Activated CD4-positive, alpha-beta memory T cell treated with anti-CD3 and anti-CD28 coated beads for 36 hours (primary cell): ENCODE data around the gene SPRY4. TPM values are rescaled to one million over a fixed set of nuclear protein-coding genes. Genes with fewer than 3 reads are reported as not detected.
"Not testable (repeated sequence)": the region's sequence is repeated elsewhere in the genome, so short reads cannot be mapped to it uniquely, and the experiment has no call there.

Source experiments
- CTCF ChIA-PET: fragments of 350-600 bp; sonication (Branson Sonifier 250); formaldehyde crosslinking; loops from one replicate; lab custom pipeline; 2021; ENCODE audit warnings: antibody characterized with exemption, inconsistent platforms; lab: Charles Lee
- POLR2A ChIA-PET: fragments of 350-600 bp; sonication (Branson Sonifier 250); formaldehyde crosslinking; loops from one replicate; lab custom pipeline; 2021; ENCODE audit warnings: antibody characterized with exemption; lab: Charles Lee
- DNase-seq: peaks from one replicate; pipeline ENCODE4 v3.0.0-alpha.2; 2020
- H3K27ac Mint-ChIP-seq: one replicate; pipeline ENCODE4 v1.8.0; 2021; ENCODE audit warnings: mixed read lengths
- H3K27me3 Mint-ChIP-seq: one replicate; pipeline ENCODE4 v1.8.0; 2021; ENCODE audit warnings: mixed read lengths
- H3K36me3 Mint-ChIP-seq: one replicate; pipeline ENCODE4 v1.8.0; 2021; ENCODE audit warnings: mixed read lengths
- H3K4me1 Mint-ChIP-seq: one replicate; pipeline ENCODE4 v1.8.0; 2021; ENCODE audit warnings: low read depth, mixed read lengths
- H3K4me3 Mint-ChIP-seq: one replicate; pipeline ENCODE4 v1.8.0; 2021; ENCODE audit warnings: mild to moderate bottlenecking, mixed read lengths
- H3K9me3 Mint-ChIP-seq: one replicate; pipeline ENCODE4 v1.8.0; 2021; ENCODE audit warnings: mixed read lengths
- intact Hi-C: fragments of 100-400 bp; cut with micrococcal nuclease; formaldehyde crosslinking; loops from one replicate; pipeline ENCODE4 v1.15.1; 2023
- total RNA-seq, 2 experiments: library from RNA; stranded (reverse); gene quantifications; one replicate each; pipeline ENCODE4 v1.2.3, GENCODE V29; 2021

The SPRY4 gene, protein sequence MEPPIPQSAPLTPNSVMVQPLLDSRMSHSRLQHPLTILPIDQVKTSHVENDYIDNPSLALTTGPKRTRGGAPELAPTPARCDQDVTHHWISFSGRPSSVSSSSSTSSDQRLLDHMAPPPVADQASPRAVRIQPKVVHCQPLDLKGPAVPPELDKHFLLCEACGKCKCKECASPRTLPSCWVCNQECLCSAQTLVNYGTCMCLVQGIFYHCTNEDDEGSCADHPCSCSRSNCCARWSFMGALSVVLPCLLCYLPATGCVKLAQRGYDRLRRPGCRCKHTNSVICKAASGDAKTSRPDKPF
- total RNA-seq, result 1 to 10 TPM; 1.1 to 1.2 TPM

DNA sequence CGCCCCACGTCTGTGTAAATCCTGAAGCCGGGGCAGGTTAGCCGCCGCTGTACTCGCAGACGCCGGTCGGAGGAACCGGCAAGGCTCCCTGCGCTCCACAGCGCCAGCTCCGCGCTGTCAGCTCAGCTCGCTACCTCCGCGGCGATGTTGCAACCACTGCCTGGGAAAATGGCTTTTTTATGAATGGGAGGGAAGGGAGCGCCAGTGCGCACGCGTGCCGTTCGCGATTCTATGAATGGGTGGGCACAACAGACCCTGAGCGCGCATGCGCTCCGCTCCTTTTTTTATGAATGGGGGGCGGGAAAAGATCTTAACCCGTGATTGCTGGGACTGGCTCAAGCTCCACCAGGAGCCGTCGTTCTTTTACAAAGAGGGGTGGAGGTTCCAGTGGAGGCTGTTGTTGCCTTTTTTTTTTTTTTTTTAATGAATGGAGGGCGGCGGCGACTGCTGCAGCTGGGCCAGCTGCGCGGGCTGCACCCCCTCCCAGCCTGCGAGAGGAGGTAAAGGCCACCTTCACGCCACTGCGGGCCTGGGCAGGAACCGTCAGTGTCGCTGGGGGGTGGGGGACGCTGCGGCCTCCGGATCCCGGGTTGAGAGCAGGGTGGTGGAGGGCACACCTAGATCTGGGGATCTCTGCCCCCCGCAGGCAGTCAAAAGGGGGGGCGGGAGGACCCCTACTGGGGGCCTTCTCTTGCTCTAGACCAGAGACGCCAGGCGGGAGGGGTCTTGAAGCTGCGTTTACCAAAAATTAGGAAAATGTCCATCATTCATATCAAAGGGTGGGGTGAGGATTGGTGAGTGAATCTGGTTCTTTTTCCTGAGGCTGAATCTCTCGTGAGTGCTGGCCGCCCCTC, at the start of gene SPRY4:
Gene SPRY4 (minus strand): TSS at position 151 of the 854 bp plus-strand sequence. CDS start 9,913 bp downstream, outside the sequence.
- ChIA-PET POLR2A (interaction anchor here (0.6 to 1.3 kb wide), 2 partner anchors 32 to 86 kb away, joined by 3 to 4 read pairs; no protein-coding TSS in a partner anchor), CTCF (interaction anchor here (0.9 to 3.0 kb wide), 9 partner anchors 9 to 633 kb away, joined by 3 to 14 read pairs (median 4); no protein-coding TSS in a partner anchor)

DNA sequence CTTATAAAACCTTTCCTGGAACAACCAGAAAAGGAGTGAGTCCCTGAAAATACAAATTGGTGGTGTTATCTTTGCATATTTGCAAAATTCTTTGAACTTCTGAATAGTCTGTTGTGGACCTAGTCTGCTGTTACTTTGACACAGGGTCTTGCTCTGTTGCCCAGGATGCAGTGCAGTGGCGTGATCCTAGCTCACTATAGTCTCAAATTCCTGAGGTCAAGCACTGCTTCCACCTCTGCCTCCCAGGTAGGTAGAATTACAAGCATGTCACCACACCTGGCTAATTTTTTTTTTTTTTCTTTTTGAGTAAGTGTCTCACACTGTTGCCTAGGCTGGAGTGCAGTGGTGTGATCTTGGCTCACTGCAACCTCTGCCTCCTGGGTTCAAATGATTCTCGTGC, 43.7 kb upstream of the SPRY4 start:
- Mint-ChIP-seq H3K4me1 (peaks cover 6% of the 10 kb centered on the region), H3K4me3 (no peak overlapping the region), H3K27me3 (no peaks in the 10 kb centered on the region), H3K36me3 (no peaks in the 10 kb centered on the region), H3K9me3 (no peaks in the 10 kb centered on the region), H3K27ac (no peak overlapping the region)
- no peak for DNase-seq
- ChIA-PET CTCF (no interaction called here), POLR2A (no interaction called here)
- intact Hi-C loops, result no loop called here

More for the DNA sequence above, at the start of gene SPRY4:
- Mint-ChIP-seq H3K36me3 (no peaks in the 10 kb centered on the region), H3K9me3 (no peaks in the 10 kb centered on the region), H3K27me3 (peaks cover 48% of the 10 kb centered on the region), H3K27ac (no peak within 1 kb of the TSS), H3K4me1 (peaks cover 26% of the 10 kb centered on the region), H3K4me3 (peak within 1 kb of the TSS; percentile 78)
- DNase-seq, result peak; percentile 94
- intact Hi-C loops, result loop anchor here (1.0 to 10.0 kb wide), 6 partner anchors 32 to 310 kb away; partner anchors contain the start of gene GNPDA1

GRCh38 chr5:142366007-142366406, 41.2 kb upstream of the SPRY4 start:
- CTCF ChIA-PET, result no interaction called here

DNA sequence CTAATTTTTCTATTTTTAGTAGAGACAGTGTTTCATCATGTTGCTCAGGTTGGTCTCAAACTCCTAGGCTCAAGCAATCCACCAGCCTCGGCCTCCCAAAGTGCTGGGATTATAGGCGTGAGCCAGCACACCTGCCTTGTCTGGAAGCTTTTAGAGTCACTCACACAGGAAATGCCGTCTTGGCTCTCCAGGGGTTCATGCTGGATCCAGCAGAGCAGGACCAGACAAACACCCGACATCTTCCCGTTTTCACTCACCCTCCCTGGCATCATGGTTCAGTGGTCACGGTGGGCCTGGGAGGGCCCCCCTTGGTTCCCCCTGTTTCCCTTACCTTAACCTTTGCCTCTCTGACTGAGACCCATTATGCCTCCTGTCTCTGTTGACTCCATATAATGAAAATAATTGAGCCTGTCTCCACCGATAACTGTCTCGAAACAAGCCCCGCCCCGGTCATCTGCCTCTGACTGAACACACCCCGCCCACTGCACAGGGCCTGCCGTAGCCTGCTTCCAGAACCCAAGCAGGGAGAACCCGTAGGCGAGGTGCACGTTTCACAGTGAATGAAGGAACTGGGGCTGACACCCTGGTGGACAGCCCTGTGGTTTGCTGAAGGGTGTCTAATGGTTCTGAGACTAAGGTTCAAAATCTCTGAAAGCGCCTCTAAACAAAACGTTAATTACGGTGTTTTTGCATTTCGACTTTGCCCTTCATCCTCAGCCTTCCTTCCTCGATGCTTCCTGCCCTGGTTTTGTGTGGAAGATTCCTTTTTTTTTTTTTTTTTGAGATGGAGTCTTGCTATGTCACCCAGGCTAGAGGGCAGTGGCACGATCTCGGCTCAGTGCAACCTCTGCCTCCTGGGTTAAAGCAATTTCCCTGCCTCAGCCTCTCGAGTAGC, 39.7 kb upstream of the SPRY4 start:
- Mint-ChIP-seq H3K9me3 (no peaks in the 10 kb centered on the region), H3K36me3 (no peaks in the 10 kb centered on the region), H3K27ac (no peak overlapping the region), H3K27me3 (no peaks in the 10 kb centered on the region), H3K4me1 (peaks cover 23% of the 10 kb centered on the region), H3K4me3 (no peak overlapping the region)
- POLR2A ChIA-PET, result no interaction called here
- DNase-seq, result no peak
- intact Hi-C loops, result no loop called here
- CTCF ChIA-PET, result no interaction called here

More at GRCh38 chr5:142366007-142366406, 41.2 kb upstream of the SPRY4 start:
- no peaks in the 10 kb centered on the region for H3K36me3 Mint-ChIP-seq
- no peak overlapping the region for H3K27ac Mint-ChIP-seq
- no peak for DNase-seq
- no peak overlapping the region for H3K4me3 Mint-ChIP-seq
- H3K4me1 Mint-ChIP-seq, result peaks cover 9% of the 10 kb centered on the region
- H3K9me3 Mint-ChIP-seq, result no peaks in the 10 kb centered on the region
- intact Hi-C loops, result no loop called here
- no peaks in the 10 kb centered on the region for H3K27me3 Mint-ChIP-seq
- POLR2A ChIA-PET, result no interaction called here

- Mint-ChIP-seq H3K4me3 (no peak overlapping the region), H3K36me3 (no peaks in the 10 kb centered on the region), H3K27me3 (no peaks in the 10 kb centered on the region), H3K27ac (peak overlapping the region; percentile 43), H3K9me3 (no peaks in the 10 kb centered on the region), H3K4me1 (peaks cover 26% of the 10 kb centered on the region)
- no peak for DNase-seq
- intact Hi-C loops, result no loop called here
- ChIA-PET CTCF (no interaction called here), POLR2A (no interaction called here)
Observed at GRCh38 chr5:142363619-142363963, 38.8 kb upstream of the SPRY4 start.

DNA sequence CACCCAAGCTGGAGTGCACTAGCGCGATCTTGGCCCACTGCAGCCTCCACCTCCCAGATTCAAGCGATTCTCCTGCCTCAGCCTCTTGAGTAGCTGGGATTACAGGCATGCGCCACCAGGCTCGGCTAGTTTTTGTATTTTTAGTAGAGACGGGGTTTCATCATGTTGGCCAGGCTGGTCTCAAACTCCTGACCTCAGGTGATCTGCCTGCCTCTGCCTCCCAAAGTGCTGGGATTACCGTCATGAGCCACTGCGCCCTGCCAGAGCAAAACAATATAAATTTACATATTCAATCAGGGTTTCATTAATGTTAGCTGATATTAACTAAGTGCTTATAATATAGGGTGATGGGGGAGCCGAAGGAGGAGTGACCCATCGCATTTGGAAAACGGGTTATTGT, 37.4 kb upstream of the SPRY4 start:
- H3K9me3 Mint-ChIP-seq, H3K36me3 Mint-ChIP-seq, intact Hi-C loops, CTCF ChIA-PET, H3K27me3 Mint-ChIP-seq, POLR2A ChIA-PET, H3K4me3 Mint-ChIP-seq, DNase-seq, H3K27ac Mint-ChIP-seq: not testable (repeated sequence)
- H3K4me1 Mint-ChIP-seq, result peaks cover 40% of the 10 kb centered on the region

- POLR2A ChIA-PET, result no interaction called here
- Mint-ChIP-seq H3K9me3 (no peaks in the 10 kb centered on the region), H3K4me3 (no peak overlapping the region), H3K36me3 (no peaks in the 10 kb centered on the region), H3K27me3 (no peaks in the 10 kb centered on the region), H3K27ac (no peak overlapping the region), H3K4me1 (peaks cover 40% of the 10 kb centered on the region)
- CTCF ChIA-PET, result no interaction called here
- DNase-seq, result peak; percentile 28
- intact Hi-C loops, result no loop called here
Observed at GRCh38 chr5:142360607-142361120, 35.8 kb upstream of the SPRY4 start.

GRCh38 chr5:142360051-142360498, 35.3 kb upstream of the SPRY4 start:
- no peaks in the 10 kb centered on the region for H3K9me3 Mint-ChIP-seq
- no peaks in the 10 kb centered on the region for H3K27me3 Mint-ChIP-seq
- H3K4me3 Mint-ChIP-seq, result no peak overlapping the region
- ChIA-PET CTCF (interaction anchor here (1.0 kb wide), 1 partner anchor 69 kb away, joined by 3 read pairs; no protein-coding TSS in a partner anchor), POLR2A (no interaction called here)
- peaks cover 41% of the 10 kb centered on the region for H3K4me1 Mint-ChIP-seq
- DNase-seq, result no peak
- intact Hi-C loops, result no loop called here
- no peak overlapping the region for H3K27ac Mint-ChIP-seq
- H3K36me3 Mint-ChIP-seq, result no peaks in the 10 kb centered on the region

DNA sequence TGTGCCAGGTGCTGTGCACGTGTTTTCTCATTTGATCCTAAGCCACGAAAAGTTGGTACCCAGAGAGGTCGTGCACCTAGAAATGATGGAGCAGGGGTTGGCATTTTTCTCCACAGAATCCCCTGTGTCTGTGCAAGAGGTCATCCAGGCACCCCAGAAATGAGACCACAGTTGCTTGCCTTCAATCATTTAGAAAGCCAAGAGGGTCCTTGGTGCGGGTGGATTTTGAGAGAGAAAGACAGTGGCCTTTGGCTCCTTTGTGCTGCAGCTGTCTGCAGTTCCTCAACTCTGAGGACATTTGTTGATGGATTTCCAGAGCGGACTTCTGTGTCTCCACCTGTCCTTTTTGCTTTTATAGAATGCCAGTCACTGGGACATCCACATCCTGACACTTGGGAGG, 33.8 kb upstream of the SPRY4 start:
- no peak for DNase-seq
- Mint-ChIP-seq H3K36me3 (no peaks in the 10 kb centered on the region), H3K4me1 (peaks cover 41% of the 10 kb centered on the region), H3K9me3 (no peaks in the 10 kb centered on the region), H3K27me3 (no peaks in the 10 kb centered on the region), H3K27ac (no peak overlapping the region), H3K4me3 (no peak overlapping the region)
- ChIA-PET CTCF (interaction anchor here (0.6 to 2.1 kb wide), 4 partner anchors 34 to 148 kb away, joined by 3 to 11 read pairs (median 4); partner anchors contain the start of gene SPRY4), POLR2A (no interaction called here)
- intact Hi-C loops, result loop anchor here (5.0 to 10.0 kb wide), 2 partner anchors 341 to 1836 kb away; no protein-coding TSS in a partner anchor

- POLR2A ChIA-PET, result interaction anchor here (0.9 to 1.7 kb wide), 3 partner anchors 69 to 150 kb away, joined by 4 to 5 read pairs (median 4); no protein-coding TSS in a partner anchor
- CTCF ChIA-PET, result interaction anchor here (0.6 to 2.1 kb wide), 4 partner anchors 34 to 149 kb away, joined by 3 to 11 read pairs (median 4); partner anchors contain the start of gene SPRY4
- H3K9me3 Mint-ChIP-seq, result no peaks in the 10 kb centered on the region
- peaks cover 41% of the 10 kb centered on the region for H3K4me1 Mint-ChIP-seq
- no peaks in the 10 kb centered on the region for H3K36me3 Mint-ChIP-seq
- H3K4me3 Mint-ChIP-seq, result peak overlapping the region; percentile 70
- DNase-seq, result no peak
- intact Hi-C loops, result loop anchor here (5.0 to 10.0 kb wide), 2 partner anchors 341 to 1837 kb away; no protein-coding TSS in a partner anchor
- peak overlapping the region; percentile 89 for H3K27ac Mint-ChIP-seq
- H3K27me3 Mint-ChIP-seq, result no peaks in the 10 kb centered on the region
Observed at GRCh38 chr5:142358121-142358520, 33.3 kb upstream of the SPRY4 start.
